SKM-1 treated with dmso at 0.1 percent for 144 hours (cell line): Measurements from ENCODE around the gene CFAP97D2.
"Not testable (repeated sequence)": the region's sequence is repeated elsewhere in the genome, so short reads cannot be mapped to it uniquely, and the experiment has no call there.

Experiments used
- DNase-seq: peaks from one replicate; lab custom pipeline; 2025; ENCODE audit not compliant: unreplicated experiment; lab: John Stamatoyannopoulos, UW

The CFAP97D2 gene

GRCh38 chr13:114179087-114179658 is at the start of gene CFAP97D2:
Gene CFAP97D2, plus strand, starts transcription at chr13:114179257. Its CDS starts 74 bp downstream, at chr13:114179331.
- no peak for DNase-seq

GRCh38 chr13:114129649-114130062 is 49.4 kb upstream of the CFAP97D2 start:
- peak; percentile 59 for DNase-seq

GRCh38 chr13:114130131-114130836 is 48.8 kb upstream of the CFAP97D2 start:
- no peak for DNase-seq

GRCh38 chr13:114130837-114131582 is 48.0 kb upstream of the CFAP97D2 start:
- DNase-seq = peak; percentile 52

- no peak for DNase-seq
These were observed 47.3 kb upstream of the CFAP97D2 start for GRCh38 chr13:114131583-114132418.

- DNase-seq = peak; percentile 39
These were observed 46.5 kb upstream of the CFAP97D2 start, which contains the start of gene RASA3 for GRCh38 chr13:114132419-114133121. Gene RASA3, minus strand, starts transcription at chr13:114132623. Its CDS starts 134 bp downstream, at chr13:114132489.

- DNase-seq = not testable (repeated sequence)
These were observed 45.9 kb upstream of the CFAP97D2 start for GRCh38 chr13:114133126-114133525.

GRCh38 chr13:114133552-114133951 is 45.5 kb upstream of the CFAP97D2 start:
- DNase-seq = not testable (repeated sequence)

- peak; percentile 33 for DNase-seq
These were observed 44.7 kb upstream of the CFAP97D2 start for GRCh38 chr13:114134111-114134943.

- DNase-seq = no peak
These were observed 44.0 kb upstream of the CFAP97D2 start for GRCh38 chr13:114134944-114135610.

- no peak for DNase-seq
These were observed 43.3 kb upstream of the CFAP97D2 start for GRCh38 chr13:114135731-114136171.

GRCh38 chr13:114136576-114136975 is 42.5 kb upstream of the CFAP97D2 start:
- DNase-seq = no peak

- DNase-seq = no peak
These were observed 38.7 kb upstream of the CFAP97D2 start for GRCh38 chr13:114140131-114140905.

GRCh38 chr13:114140906-114141250 is 38.2 kb upstream of the CFAP97D2 start:
- no peak for DNase-seq

GRCh38 chr13:114141261-114141996 is 37.6 kb upstream of the CFAP97D2 start:
- no peak for DNase-seq

- no peak for DNase-seq
These were observed 36.9 kb upstream of the CFAP97D2 start for GRCh38 chr13:114142137-114142550.
